Measurements from ENCODE around the gene XYLT2. TPM values are rescaled to one million over a fixed set of nuclear protein-coding genes. Genes with fewer than 3 reads are reported as not detected.

Gene XYLT2
- total RNA-seq, 2 donors from 2014 or later = 15.6 to 28.5 TPM

DNA sequence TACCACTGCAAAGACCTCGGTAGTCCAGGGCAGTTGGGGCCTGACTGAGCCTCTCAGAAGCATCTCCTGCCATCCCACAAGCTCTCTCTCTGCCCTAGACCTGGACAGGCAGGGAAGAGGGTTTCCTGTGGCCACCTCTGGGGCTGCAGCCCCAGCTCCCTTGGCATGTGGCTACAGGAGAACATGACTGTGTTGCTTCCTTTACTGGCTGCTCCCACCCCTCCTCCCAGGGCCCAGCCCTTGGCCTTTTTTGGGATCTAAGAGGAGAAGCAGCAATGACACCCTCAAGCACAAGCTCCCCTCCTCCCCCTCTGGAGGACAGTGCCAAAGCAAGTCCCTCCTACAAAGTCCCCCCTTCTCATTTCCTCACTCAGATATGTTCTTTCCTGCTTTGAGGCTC is 21.5 kb downstream of the XYLT2 start:
- DNase-seq = no peak
- intact Hi-C loops (cut with DNase I) = no loop called here
- peaks cover 20% of the 10 kb centered on the region for H3K36me3 ChIP-seq

DNA sequence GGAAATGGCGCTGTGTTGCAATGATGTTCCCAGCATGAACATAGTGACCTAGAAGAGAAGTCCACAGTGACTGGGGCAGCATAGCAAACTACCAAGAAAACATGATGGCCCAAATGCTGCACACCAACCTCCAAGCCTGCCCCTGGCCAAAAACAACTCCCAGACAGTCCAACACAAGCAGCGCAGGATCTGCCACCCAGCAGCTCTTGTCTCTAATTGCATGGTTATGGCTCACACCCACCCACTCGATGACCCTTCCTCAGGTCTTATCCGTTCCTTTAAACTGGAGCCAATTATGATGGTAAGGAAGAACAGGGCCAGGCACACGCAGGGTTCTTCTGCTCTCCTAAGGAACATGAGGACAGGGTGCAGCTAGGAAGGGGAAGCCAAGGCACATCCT is 24.1 kb downstream of the XYLT2 start:
- Histone ChIP-seq H3K36me3 (peaks cover 20% of the 10 kb centered on the region), H3K27ac (no peak overlapping the region), H3K4me1 (peaks cover 12% of the 10 kb centered on the region), H3K4me3 (no peak overlapping the region), H3K9ac (ENCODE audit: low read depth in 2 of 2, low read length in 2 of 2) (no peak overlapping the region), H3K27me3 (no peaks in the 10 kb centered on the region), H3K9me3 (no peaks in the 10 kb centered on the region)
- DNase-seq = no peak
- TF ChIP-seq, protein P1, sequence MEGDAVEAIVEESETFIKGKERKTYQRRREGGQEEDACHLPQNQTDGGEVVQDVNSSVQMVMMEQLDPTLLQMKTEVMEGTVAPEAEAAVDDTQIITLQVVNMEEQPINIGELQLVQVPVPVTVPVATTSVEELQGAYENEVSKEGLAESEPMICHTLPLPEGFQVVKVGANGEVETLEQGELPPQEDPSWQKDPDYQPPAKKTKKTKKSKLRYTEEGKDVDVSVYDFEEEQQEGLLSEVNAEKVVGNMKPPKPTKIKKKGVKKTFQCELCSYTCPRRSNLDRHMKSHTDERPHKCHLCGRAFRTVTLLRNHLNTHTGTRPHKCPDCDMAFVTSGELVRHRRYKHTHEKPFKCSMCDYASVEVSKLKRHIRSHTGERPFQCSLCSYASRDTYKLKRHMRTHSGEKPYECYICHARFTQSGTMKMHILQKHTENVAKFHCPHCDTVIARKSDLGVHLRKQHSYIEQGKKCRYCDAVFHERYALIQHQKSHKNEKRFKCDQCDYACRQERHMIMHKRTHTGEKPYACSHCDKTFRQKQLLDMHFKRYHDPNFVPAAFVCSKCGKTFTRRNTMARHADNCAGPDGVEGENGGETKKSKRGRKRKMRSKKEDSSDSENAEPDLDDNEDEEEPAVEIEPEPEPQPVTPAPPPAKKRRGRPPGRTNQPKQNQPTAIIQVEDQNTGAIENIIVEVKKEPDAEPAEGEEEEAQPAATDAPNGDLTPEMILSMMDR (IDR thresholded peaks at IDR 0.05) = no peak
- intact Hi-C loops (cut with DNase I) = no loop called here

More for the DNA sequence above, 21.5 kb downstream of the XYLT2 start:
- TF ChIP-seq, protein P1 (IDR thresholded peaks at IDR 0.05) = no peak
- H3K9ac ChIP-seq (ENCODE audit: low read depth in 2 of 2, low read length in 2 of 2) = no peak overlapping the region
- H3K27ac ChIP-seq = no peak overlapping the region
- H3K4me3 ChIP-seq = no peak overlapping the region
- H3K27me3 ChIP-seq = no peaks in the 10 kb centered on the region
- H3K9me3 ChIP-seq = no peaks in the 10 kb centered on the region
- peaks cover 9% of the 10 kb centered on the region for H3K4me1 ChIP-seq

DNA sequence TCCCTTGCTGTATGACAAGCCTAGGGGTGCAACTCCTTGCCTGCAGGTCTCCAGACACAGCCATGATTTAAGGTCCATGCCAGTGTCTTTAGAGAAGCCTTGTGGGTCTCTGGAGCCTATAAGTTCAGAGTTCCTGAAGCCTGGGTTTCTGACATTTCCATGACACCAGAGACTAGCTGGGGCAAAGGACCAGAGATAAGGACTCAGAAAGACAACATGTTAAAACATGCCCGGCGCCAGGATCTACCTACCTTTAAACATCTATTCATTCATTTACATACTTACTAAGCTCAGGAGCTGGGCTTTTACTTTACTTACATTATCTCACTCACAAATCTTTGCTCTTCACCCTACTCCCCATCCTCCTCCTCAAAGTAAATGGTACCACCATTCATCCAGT is 25.6 kb downstream of the XYLT2 start:
- TF ChIP-seq, protein P1 (IDR thresholded peaks at IDR 0.05) = no peak
- H3K9ac ChIP-seq (ENCODE audit: low read depth in 2 of 2, low read length in 2 of 2) = peak overlapping the region in 1 of 2 donors; percentile 87
- no peak overlapping the region for H3K27ac ChIP-seq
- no peak overlapping the region for H3K4me3 ChIP-seq
- H3K36me3 ChIP-seq = peaks cover 20% of the 10 kb centered on the region
- H3K27me3 ChIP-seq = no peaks in the 10 kb centered on the region
- DNase-seq = no peak
- no peaks in the 10 kb centered on the region for H3K9me3 ChIP-seq
- peaks cover 12% of the 10 kb centered on the region for H3K4me1 ChIP-seq
- intact Hi-C loops (cut with DNase I) = no loop called here

DNA sequence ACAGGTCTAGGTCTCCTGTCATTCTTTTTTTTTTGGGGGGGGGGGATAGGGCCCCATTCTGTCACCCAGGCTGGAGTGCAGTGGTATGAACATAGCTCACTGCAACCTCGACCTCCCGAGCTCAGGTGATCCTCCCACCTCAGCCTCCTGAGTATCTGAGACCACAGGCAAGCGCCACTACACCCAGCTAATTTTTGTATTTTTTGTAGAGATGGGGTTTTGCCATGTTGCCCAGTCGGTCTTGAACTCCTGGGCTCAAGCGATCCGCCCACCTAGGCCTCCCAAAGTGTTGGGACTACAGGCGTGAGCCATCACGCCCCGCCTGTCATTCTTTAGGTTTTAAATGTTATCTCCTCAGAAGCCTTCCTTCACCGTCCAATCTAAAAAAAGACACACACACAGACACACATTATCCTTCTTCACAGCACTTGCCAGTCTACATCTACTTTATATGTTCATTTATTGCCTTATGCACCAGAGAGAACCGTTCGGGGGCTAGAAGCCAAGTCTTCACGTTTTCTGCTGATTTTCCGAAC is 26.4 kb downstream of the XYLT2 start:
- Histone ChIP-seq H3K4me1 (peaks cover 12% of the 10 kb centered on the region), H3K27ac (peak overlapping the region; percentile 70), H3K4me3 (peak overlapping the region; percentile 56), H3K27me3 (no peaks in the 10 kb centered on the region), H3K36me3 (peaks cover 15% of the 10 kb centered on the region), H3K9me3 (no peaks in the 10 kb centered on the region), H3K9ac (ENCODE audit: low read depth in 2 of 2, low read length in 2 of 2) (peak overlapping the region; percentile 60 to 87)
- intact Hi-C loops (cut with DNase I) = no loop called here
- DNase-seq = no peak
- TF ChIP-seq, protein P1 (IDR thresholded peaks at IDR 0.05) = no peak

DNA sequence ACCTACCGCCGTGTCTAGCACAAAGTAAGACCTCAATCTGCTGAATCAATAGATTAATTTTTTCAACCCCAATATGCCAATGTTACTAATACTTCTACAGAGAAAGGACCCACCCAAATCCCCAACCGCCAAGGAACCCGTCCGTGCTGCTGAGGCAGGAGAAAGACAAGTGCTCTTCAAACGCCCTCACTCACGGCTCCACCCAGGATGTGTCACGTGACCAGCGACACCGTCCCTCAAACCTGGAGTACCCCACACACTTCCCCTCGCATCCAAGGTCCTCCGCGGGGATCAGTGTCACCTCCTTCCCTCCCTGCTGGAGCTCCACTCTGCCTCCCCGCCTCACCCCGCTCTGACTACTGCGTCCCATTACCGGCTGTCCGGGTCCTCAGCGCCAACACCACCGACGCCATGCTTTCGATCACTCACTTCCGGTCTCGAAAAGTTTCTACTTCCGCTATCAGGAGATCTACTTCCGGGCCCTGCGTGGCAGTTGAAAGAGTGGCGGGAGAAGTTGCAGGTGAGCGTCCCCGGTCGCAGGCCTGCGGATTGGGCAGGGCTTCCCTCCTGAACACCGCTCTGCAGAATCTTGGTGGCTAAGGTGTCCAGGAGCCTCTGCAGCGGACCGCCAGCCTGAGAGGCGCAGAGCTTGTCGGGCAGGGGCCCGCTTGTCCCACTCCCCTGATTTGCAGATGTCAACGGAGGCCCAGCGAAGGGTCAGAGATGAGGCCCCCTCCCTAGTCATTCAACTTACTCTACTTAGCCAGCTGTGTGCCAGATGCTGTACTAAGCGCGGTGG is 27.0 kb downstream of the XYLT2 start, which contains the start of the genes EME1 and MRPL27:
Gene EME1 (plus strand): TSS at position 472 of the 799 bp plus-strand sequence. CDS start 1,980 bp downstream, outside the sequence.
Gene MRPL27 (minus strand): TSS at position 427 of the 799 bp plus-strand sequence. CDS start 14 bp downstream, at position 413.
- Histone ChIP-seq H3K9ac (ENCODE audit: low read depth in 2 of 2, low read length in 2 of 2) (peak within 1 kb of the TSS; percentile 60 to 87), H3K9me3 (no peaks in the 10 kb centered on the region), H3K4me1 (peaks cover 12% of the 10 kb centered on the region), H3K27ac (peak within 1 kb of the TSS; percentile 70), H3K4me3 (peak within 1 kb of the TSS; percentile 56), H3K36me3 (peaks cover 9% of the 10 kb centered on the region), H3K27me3 (no peaks in the 10 kb centered on the region)
- TF ChIP-seq, protein P1 (IDR thresholded peaks at IDR 0.05) = no peak
- intact Hi-C loops (cut with DNase I) = no loop called here
- DNase-seq = peak; percentile 92
